ENCODE results near the gene CCDC24. TPM values are rescaled to one million over a fixed set of nuclear protein-coding genes. Genes with fewer than 3 reads are reported as not detected.

Gene CCDC24
- total RNA-seq, 2 donors from 2014 or later, result 4.5 to 24.0 TPM

DNA sequence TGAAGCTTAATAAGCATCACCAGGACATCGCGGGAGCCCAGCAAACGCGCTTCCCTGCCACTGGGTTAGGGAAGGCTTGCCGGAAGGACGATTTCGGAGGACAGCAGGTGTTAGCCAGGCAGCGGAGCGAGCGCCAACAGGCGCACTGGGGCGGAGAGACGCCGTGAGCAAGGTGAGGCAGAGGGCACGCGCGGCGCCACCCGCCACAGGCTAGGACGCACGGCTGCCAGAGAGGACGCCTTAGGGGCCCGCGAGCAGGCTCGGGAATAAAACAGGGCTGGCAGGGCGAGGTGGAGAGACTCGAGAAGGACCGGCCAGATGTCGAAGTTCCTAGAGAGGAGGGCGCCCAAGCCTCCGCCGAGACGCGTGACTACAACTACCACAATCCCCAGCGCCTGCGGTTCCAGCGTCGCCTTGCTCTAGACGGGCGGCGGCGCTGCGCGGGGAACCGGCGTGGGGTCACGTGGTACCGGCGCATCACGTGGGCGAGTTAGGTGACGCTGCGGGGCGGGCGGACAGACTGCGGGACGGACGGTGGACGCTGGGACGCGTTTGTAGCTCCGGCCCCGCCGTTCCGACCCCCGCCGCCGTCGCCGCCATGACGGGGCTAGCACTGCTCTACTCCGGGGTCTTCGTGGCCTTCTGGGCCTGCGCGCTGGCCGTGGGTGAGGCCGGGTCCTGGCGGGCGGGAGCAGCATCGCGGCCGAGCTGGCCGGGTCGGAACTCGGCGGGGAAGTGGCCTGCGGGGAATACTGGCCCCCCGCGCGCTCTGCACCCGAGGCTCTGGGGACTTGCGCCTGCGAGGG is 16.8 kb upstream of the CCDC24 start, which contains the start of gene ATP6V0B:
Gene ATP6V0B (plus strand): TSS at position 518 of the 806 bp plus-strand sequence. CDS start 81 bp downstream, at position 599.
- H3K27me3 ChIP-seq (replicated peaks; ENCODE audit: insufficient read depth), result no peaks in the 10 kb centered on the region
- no peak for TF ChIP-seq CTCF (IDR thresholded peaks at IDR 0.05)
- peak within 1 kb of the TSS; percentile 77 to 86 for H3K27ac ChIP-seq
- H3K36me3 ChIP-seq, result peaks cover 17% of the 10 kb centered on the region
- DNase-seq (ENCODE audit: low spot score) (peak; percentile 91), ATAC-seq (ENCODE audit: insufficient number of reproducible peaks, low FRiP score, low read depth) (peak; percentile 72)
- H3K4me1 ChIP-seq (ENCODE audit: control insufficient read depth in 1 of 2, low read depth in 2 of 2), result peaks cover 31 to 57% of the 10 kb centered on the region in 2 donors
- H3K4me3 ChIP-seq, result peak within 1 kb of the TSS; percentile 85
- no peaks in the 10 kb centered on the region for H3K9me3 ChIP-seq

- H3K36me3 ChIP-seq, result peaks cover 17% of the 10 kb centered on the region
- no peaks in the 10 kb centered on the region for H3K9me3 ChIP-seq
- H3K27ac ChIP-seq, result peak overlapping the region; percentile 77 to 86
- no peak for DNase-seq (ENCODE audit: low spot score)
- TF ChIP-seq CTCF (IDR thresholded peaks at IDR 0.05), result no peak
- ATAC-seq (ENCODE audit: insufficient number of reproducible peaks, low FRiP score, low read depth), result no peak
- H3K27me3 ChIP-seq (replicated peaks; ENCODE audit: insufficient read depth), result no peaks in the 10 kb centered on the region
- peaks cover 35 to 60% of the 10 kb centered on the region in 2 donors for H3K4me1 ChIP-seq (ENCODE audit: control insufficient read depth in 1 of 2, low read depth in 2 of 2)
- H3K4me3 ChIP-seq, result peak overlapping the region; percentile 85
Observed at GRCh38 chr1:43975249-43975961, 16.0 kb upstream of the CCDC24 start.

DNA sequence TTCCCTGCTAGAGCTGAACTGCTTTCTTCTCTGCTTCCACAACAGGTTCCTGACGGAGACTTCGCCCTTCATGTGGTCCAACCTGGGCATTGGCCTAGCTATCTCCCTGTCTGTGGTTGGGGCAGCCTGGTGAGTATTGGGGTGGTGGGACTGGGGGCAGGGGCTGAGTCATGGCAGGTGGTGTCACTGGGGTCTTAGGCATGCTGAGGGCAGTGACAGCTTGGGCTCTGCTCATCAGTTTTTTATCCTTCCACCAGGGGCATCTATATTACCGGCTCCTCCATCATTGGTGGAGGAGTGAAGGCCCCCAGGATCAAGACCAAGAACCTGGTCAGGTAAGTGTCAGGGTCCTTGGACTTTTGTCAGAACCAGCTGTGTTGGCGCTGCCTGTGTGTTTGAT is 15.4 kb upstream of the CCDC24 start:
- no peak for DNase-seq (ENCODE audit: low spot score)
- Histone ChIP-seq H3K4me1 (ENCODE audit: control insufficient read depth in 1 of 2, low read depth in 2 of 2) (peaks cover 29 to 55% of the 10 kb centered on the region in 2 donors), H3K4me3 (peak overlapping the region; percentile 85), H3K36me3 (peaks cover 17% of the 10 kb centered on the region), H3K27me3 (replicated peaks; ENCODE audit: insufficient read depth) (no peaks in the 10 kb centered on the region), H3K27ac (peak overlapping the region in 1 of 2 donors; percentile 86), H3K9me3 (no peaks in the 10 kb centered on the region)
- no peak for ATAC-seq (ENCODE audit: insufficient number of reproducible peaks, low FRiP score, low read depth)
- no peak for TF ChIP-seq CTCF (IDR thresholded peaks at IDR 0.05)

GRCh38 chr1:43976890-43977289 is 14.5 kb upstream of the CCDC24 start:
- no peak for DNase-seq (ENCODE audit: low spot score)
- Histone ChIP-seq H3K4me1 (ENCODE audit: control insufficient read depth in 1 of 2, low read depth in 2 of 2) (peaks cover 29 to 52% of the 10 kb centered on the region in 2 donors), H3K27ac (no peak overlapping the region), H3K4me3 (no peak overlapping the region), H3K27me3 (replicated peaks; ENCODE audit: insufficient read depth) (no peaks in the 10 kb centered on the region), H3K9me3 (no peaks in the 10 kb centered on the region), H3K36me3 (peaks cover 17% of the 10 kb centered on the region)
- no peak for ATAC-seq (ENCODE audit: insufficient number of reproducible peaks, low FRiP score, low read depth)
- no peak for TF ChIP-seq CTCF (IDR thresholded peaks at IDR 0.05)

All from thoracic aorta (tissue), 2 donors.